Stimulated activated effector memory CD8-positive, alpha-beta T cell treated with anti-CD3 and anti-CD28 coated beads, Interleukin-12 subunit alpha, Interleukin-12 subunit beta, amount 100 ng/mL, for 72 hours (primary cell): ENCODE measurements around the gene TTC27.
"Not testable (repeated sequence)": the region's sequence is repeated elsewhere in the genome, so short reads cannot be mapped to it uniquely, and the experiment has no call there.

ENCODE experiments used
- ATAC-seq: fragments of 150-1000 bp; cut with Tn5 transposase; 2 replicates; pipeline ENCODE4 v1.10.0; 2021
- DNase-seq, 2 donors: peaks; one replicate each; pipeline ENCODE4 v3.0.0; 2021 to 2022; ENCODE audit warnings: low spot score in 2 of 2
- H3K27ac Mint-ChIP-seq: one replicate; pipeline ENCODE4 v1.8.0; 2022; ENCODE audit warnings: mild to moderate bottlenecking, mixed read lengths
- H3K36me3 Mint-ChIP-seq: one replicate; pipeline ENCODE4 v1.8.0; 2022; ENCODE audit warnings: mild to moderate bottlenecking, mixed read lengths
- H3K4me1 Mint-ChIP-seq: one replicate; pipeline ENCODE4 v1.8.0; 2022; ENCODE audit warnings: mixed read lengths
- H3K4me3 Mint-ChIP-seq: one replicate; pipeline ENCODE4 v1.8.0; 2022; ENCODE audit warnings: mild to moderate bottlenecking, mixed read lengths
- H3K9me3 Mint-ChIP-seq: one replicate; pipeline ENCODE4 v1.8.0; 2022; ENCODE audit warnings: mixed read lengths

The TTC27 gene

GRCh38 chr2:32750880-32751279, 123.0 kb downstream of the TTC27 start:
- peaks cover 24% of the 10 kb centered on the region for H3K36me3 Mint-ChIP-seq
- ATAC-seq (no peak), DNase-seq (no peak)
- H3K9me3 Mint-ChIP-seq, result no peaks in the 10 kb centered on the region
- peaks cover 4% of the 10 kb centered on the region for H3K4me1 Mint-ChIP-seq
- no peak overlapping the region for H3K27ac Mint-ChIP-seq
- H3K4me3 Mint-ChIP-seq, result no peak overlapping the region

- DNase-seq (no peak), ATAC-seq (no peak)
- H3K27ac Mint-ChIP-seq, result no peak overlapping the region
- H3K9me3 Mint-ChIP-seq, result no peaks in the 10 kb centered on the region
- peaks cover 15% of the 10 kb centered on the region for H3K4me1 Mint-ChIP-seq
- H3K4me3 Mint-ChIP-seq, result no peak overlapping the region
- H3K36me3 Mint-ChIP-seq, result peaks cover 13% of the 10 kb centered on the region
Measured at GRCh38 chr2:32752205-32752604, 124.4 kb downstream of the TTC27 start.

GRCh38 chr2:32752952-32753351, 125.1 kb downstream of the TTC27 start:
- H3K36me3 Mint-ChIP-seq, result peaks cover 18% of the 10 kb centered on the region
- H3K9me3 Mint-ChIP-seq, result no peaks in the 10 kb centered on the region
- H3K4me1 Mint-ChIP-seq, result peaks cover 19% of the 10 kb centered on the region
- no peak overlapping the region for H3K27ac Mint-ChIP-seq
- ATAC-seq (no peak), DNase-seq (no peak)
- H3K4me3 Mint-ChIP-seq, result no peak overlapping the region

- ATAC-seq, H3K27ac Mint-ChIP-seq, DNase-seq, H3K9me3 Mint-ChIP-seq, H3K4me3 Mint-ChIP-seq: not testable (repeated sequence)
- peaks cover 19% of the 10 kb centered on the region for H3K4me1 Mint-ChIP-seq
- H3K36me3 Mint-ChIP-seq, result peaks cover 33% of the 10 kb centered on the region
Measured at GRCh38 chr2:32754676-32755075, 126.8 kb downstream of the TTC27 start.

GRCh38 chr2:32755666-32756065, 127.8 kb downstream of the TTC27 start:
- Mint-ChIP-seq H3K4me3 (peak overlapping the region; percentile 37), H3K4me1 (peaks cover 19% of the 10 kb centered on the region), H3K9me3 (no peaks in the 10 kb centered on the region), H3K27ac (peak overlapping the region; percentile 75), H3K36me3 (peaks cover 36% of the 10 kb centered on the region)
- ATAC-seq, result no peak
- DNase-seq, result no peak

GRCh38 chr2:32756074-32756727, 128.4 kb downstream of the TTC27 start:
- ATAC-seq, result no peak
- Mint-ChIP-seq H3K36me3 (peaks cover 42% of the 10 kb centered on the region), H3K9me3 (no peaks in the 10 kb centered on the region), H3K4me3 (peak overlapping the region; percentile 37), H3K4me1 (peaks cover 19% of the 10 kb centered on the region), H3K27ac (peak overlapping the region; percentile 75)
- no peak for DNase-seq

- ATAC-seq, result no peak
- no peak overlapping the region for H3K4me3 Mint-ChIP-seq
- no peak overlapping the region for H3K27ac Mint-ChIP-seq
- peaks cover 45% of the 10 kb centered on the region for H3K36me3 Mint-ChIP-seq
- no peaks in the 10 kb centered on the region for H3K9me3 Mint-ChIP-seq
- peaks cover 19% of the 10 kb centered on the region for H3K4me1 Mint-ChIP-seq
- no peak for DNase-seq
Measured at GRCh38 chr2:32758232-32758631, 130.4 kb downstream of the TTC27 start.

- no peak for ATAC-seq
- H3K4me3 Mint-ChIP-seq, result no peak overlapping the region
- H3K36me3 Mint-ChIP-seq, result peaks cover 42% of the 10 kb centered on the region
- no peak overlapping the region for H3K27ac Mint-ChIP-seq
- no peaks in the 10 kb centered on the region for H3K9me3 Mint-ChIP-seq
- H3K4me1 Mint-ChIP-seq, result peaks cover 18% of the 10 kb centered on the region
- no peak for DNase-seq
Measured at GRCh38 chr2:32760628-32761027, 132.8 kb downstream of the TTC27 start.

GRCh38 chr2:32768387-32769174, 140.7 kb downstream of the TTC27 start:
- H3K4me3 Mint-ChIP-seq, result no peak overlapping the region
- no peaks in the 10 kb centered on the region for H3K4me1 Mint-ChIP-seq
- H3K9me3 Mint-ChIP-seq, result no peaks in the 10 kb centered on the region
- no peak overlapping the region for H3K27ac Mint-ChIP-seq
- DNase-seq (no peak), ATAC-seq (no peak)
- no peaks in the 10 kb centered on the region for H3K36me3 Mint-ChIP-seq

- peaks cover 4% of the 10 kb centered on the region for H3K36me3 Mint-ChIP-seq
- DNase-seq (no peak), ATAC-seq (no peak)
- no peaks in the 10 kb centered on the region for H3K9me3 Mint-ChIP-seq
- no peak overlapping the region for H3K4me3 Mint-ChIP-seq
- H3K27ac Mint-ChIP-seq, result no peak overlapping the region
- H3K4me1 Mint-ChIP-seq, result no peaks in the 10 kb centered on the region
Measured at GRCh38 chr2:32770360-32770759, 142.5 kb downstream of the TTC27 start.

GRCh38 chr2:32772638-32773447, 145.0 kb downstream of the TTC27 start:
- peaks cover 9% of the 10 kb centered on the region for H3K36me3 Mint-ChIP-seq
- no peaks in the 10 kb centered on the region for H3K4me1 Mint-ChIP-seq
- H3K9me3 Mint-ChIP-seq, result no peaks in the 10 kb centered on the region
- ATAC-seq (no peak), DNase-seq (no peak)
- no peak overlapping the region for H3K4me3 Mint-ChIP-seq
- H3K27ac Mint-ChIP-seq, result no peak overlapping the region

GRCh38 chr2:32773448-32773808, 145.6 kb downstream of the TTC27 start:
- Mint-ChIP-seq H3K4me3 (no peak overlapping the region), H3K9me3 (no peaks in the 10 kb centered on the region), H3K36me3 (peaks cover 13% of the 10 kb centered on the region), H3K4me1 (no peaks in the 10 kb centered on the region), H3K27ac (no peak overlapping the region)
- DNase-seq, result no peak
- peak; percentile 72 for ATAC-seq

- Mint-ChIP-seq H3K9me3 (no peaks in the 10 kb centered on the region), H3K4me1 (no peaks in the 10 kb centered on the region), H3K36me3 (peaks cover 37% of the 10 kb centered on the region), H3K4me3 (no peak overlapping the region), H3K27ac (no peak overlapping the region)
- ATAC-seq, result peak; percentile 56
- no peak for DNase-seq
Measured at GRCh38 chr2:32775954-32776353, 148.1 kb downstream of the TTC27 start.

- Mint-ChIP-seq H3K4me1 (no peaks in the 10 kb centered on the region), H3K9me3 (peaks cover 3% of the 10 kb centered on the region), H3K27ac (no peak overlapping the region), H3K36me3 (peaks cover 53% of the 10 kb centered on the region), H3K4me3 (no peak overlapping the region)
- ATAC-seq (no peak), DNase-seq (no peak)
Measured at GRCh38 chr2:32777714-32778113, 149.9 kb downstream of the TTC27 start.

- Mint-ChIP-seq H3K4me3 (no peak overlapping the region), H3K36me3 (peaks cover 69% of the 10 kb centered on the region), H3K27ac (no peak overlapping the region), H3K4me1 (no peaks in the 10 kb centered on the region), H3K9me3 (peaks cover 3% of the 10 kb centered on the region)
- ATAC-seq (no peak), DNase-seq (no peak)
Measured at GRCh38 chr2:32780961-32781360, 153.1 kb downstream of the TTC27 start.
